GM19043 (cell line): Measurements from ENCODE around the gene MUC15.

Source experiments
- ATAC-seq: cut with Tn5 transposase; IDR thresholded peaks from one replicate; pipeline ENCODE4 v1.9.1; 2021; ENCODE audit warnings: low read depth; ENCODE audit not compliant: unreplicated experiment

MUC15 gene

DNA sequence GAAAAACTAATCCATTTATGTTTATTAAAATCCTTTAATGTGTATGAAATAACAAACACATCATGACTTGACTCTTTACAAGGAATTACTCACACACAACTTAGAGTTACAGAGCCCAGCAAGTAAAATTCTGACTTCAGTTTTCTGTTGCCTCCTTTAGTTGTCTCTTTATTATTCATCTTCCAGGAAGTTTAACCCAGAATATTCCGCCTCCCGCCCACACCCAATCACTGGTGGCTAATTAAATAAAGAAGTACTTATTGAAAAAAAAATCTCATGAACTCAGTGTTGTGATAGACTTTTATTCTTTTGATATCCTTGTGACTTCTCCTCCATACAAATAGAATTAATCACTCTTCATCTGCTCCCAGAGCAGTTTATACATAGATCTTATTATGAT, 61.9 kb downstream of the MUC15 start:
- no peak for ATAC-seq
